Stimulated activated memory B cell treated with anti-CD40 and anti-IgM and Interleukin-4, amounts not matched to agents 10 μg/mL and 1 μg/mL and 100 μg/mL, for 72 hours (primary cell): ENCODE data around the gene TBC1D7.

Experiments
- ATAC-seq: fragments of 150-1000 bp; cut with Tn5 transposase; 2 replicates; pipeline ENCODE4 v1.10.0; 2021
- H3K27ac Mint-ChIP-seq: one replicate; pipeline ENCODE4 v1.8.0; 2022; ENCODE audit warnings: mild to moderate bottlenecking, mixed read lengths
- H3K27me3 Mint-ChIP-seq: one replicate; pipeline ENCODE4 v1.8.0; 2022; ENCODE audit warnings: mixed read lengths
- H3K36me3 Mint-ChIP-seq: one replicate; pipeline ENCODE4 v1.8.0; 2022; ENCODE audit warnings: mixed read lengths
- H3K4me1 Mint-ChIP-seq: one replicate; pipeline ENCODE4 v1.8.0; 2022; ENCODE audit warnings: mixed read lengths
- H3K4me3 Mint-ChIP-seq: one replicate; pipeline ENCODE4 v1.8.0; 2022; ENCODE audit warnings: mild to moderate bottlenecking, moderate library complexity, mixed read lengths
- H3K9me3 Mint-ChIP-seq: one replicate; pipeline ENCODE4 v1.8.0; 2022; ENCODE audit warnings: mixed read lengths

Gene TBC1D7

DNA sequence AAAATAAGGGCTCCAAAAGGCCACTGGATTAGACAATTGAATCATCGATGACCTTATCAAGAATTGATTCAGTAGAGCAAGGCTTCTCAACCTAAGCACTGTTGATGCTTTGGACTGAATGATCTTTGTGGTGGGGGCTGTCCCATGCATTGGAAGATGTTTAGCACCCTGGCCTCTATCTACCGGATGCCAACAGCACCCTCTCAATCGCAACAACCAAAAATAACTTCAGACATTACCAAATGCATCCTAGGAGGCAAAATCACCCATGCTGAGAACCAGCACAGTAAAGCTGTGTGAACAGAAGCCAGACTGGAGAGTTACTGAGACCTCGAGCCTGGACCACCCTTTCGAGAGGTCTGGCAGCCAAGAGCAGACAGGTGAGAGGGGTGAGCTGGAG lies 67.5 kb downstream of the TBC1D7 start:
- peaks cover 18% of the 10 kb centered on the region for H3K36me3 Mint-ChIP-seq
- peaks cover 77% of the 10 kb centered on the region for H3K4me1 Mint-ChIP-seq
- peak; percentile 54 for ATAC-seq
- H3K9me3 Mint-ChIP-seq: peaks cover 9% of the 10 kb centered on the region
- no peaks in the 10 kb centered on the region for H3K27me3 Mint-ChIP-seq
- H3K4me3 Mint-ChIP-seq: peak overlapping the region; percentile 38
- peak overlapping the region; percentile 66 for H3K27ac Mint-ChIP-seq

DNA sequence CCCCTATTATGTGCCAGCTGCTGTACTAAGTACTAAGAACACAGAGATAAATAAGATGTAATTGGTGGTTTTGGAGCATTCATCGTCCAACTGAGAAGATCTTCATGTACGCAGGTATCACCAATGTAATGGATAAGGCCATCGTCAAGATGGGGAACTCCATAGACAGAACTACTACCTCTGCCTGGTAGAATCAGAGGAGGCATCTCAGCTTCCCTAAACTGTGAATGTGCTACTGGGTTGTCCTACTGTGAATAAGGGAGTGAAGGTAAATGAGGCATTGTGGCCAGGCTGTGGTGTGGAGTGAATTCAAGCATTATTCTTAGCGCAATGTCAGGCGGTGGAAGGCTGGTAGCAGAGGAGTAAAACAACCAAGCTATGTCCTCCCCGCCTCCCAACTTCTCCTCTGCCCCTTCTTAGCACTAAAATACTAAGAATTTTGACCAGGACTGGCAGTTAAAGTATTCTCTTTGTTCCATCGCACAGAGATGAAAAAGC lies 68.2 kb downstream of the TBC1D7 start:
- Mint-ChIP-seq H3K36me3 (peaks cover 22% of the 10 kb centered on the region), H3K9me3 (peaks cover 9% of the 10 kb centered on the region), H3K27ac (peak overlapping the region; percentile 66), H3K27me3 (no peaks in the 10 kb centered on the region), H3K4me3 (peak overlapping the region; percentile 38), H3K4me1 (peaks cover 77% of the 10 kb centered on the region)
- no peak for ATAC-seq

DNA sequence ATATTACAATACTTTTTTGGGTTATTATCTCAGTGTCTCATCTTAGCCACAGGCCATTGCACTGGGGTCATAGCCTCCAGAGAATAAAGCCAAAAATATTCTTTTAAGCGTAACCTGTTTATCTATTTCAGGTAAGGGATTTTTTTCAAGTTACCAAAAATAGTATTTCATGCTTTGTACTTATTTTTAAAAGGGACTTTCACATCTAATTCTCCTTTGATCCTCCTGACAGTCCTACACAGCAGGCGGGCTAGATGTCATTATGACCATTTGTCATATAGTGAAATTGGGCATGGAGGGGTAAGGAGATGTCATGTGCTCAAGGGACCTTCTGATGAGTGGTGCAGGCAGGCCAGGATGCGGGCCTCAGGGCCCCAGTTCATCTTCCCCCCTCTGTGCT lies 68.9 kb downstream of the TBC1D7 start:
- Mint-ChIP-seq H3K4me1 (peaks cover 77% of the 10 kb centered on the region), H3K4me3 (peak overlapping the region; percentile 16), H3K27me3 (no peaks in the 10 kb centered on the region), H3K36me3 (peaks cover 26% of the 10 kb centered on the region), H3K27ac (peak overlapping the region; percentile 66), H3K9me3 (peaks cover 9% of the 10 kb centered on the region)
- peak; percentile 68 for ATAC-seq

DNA sequence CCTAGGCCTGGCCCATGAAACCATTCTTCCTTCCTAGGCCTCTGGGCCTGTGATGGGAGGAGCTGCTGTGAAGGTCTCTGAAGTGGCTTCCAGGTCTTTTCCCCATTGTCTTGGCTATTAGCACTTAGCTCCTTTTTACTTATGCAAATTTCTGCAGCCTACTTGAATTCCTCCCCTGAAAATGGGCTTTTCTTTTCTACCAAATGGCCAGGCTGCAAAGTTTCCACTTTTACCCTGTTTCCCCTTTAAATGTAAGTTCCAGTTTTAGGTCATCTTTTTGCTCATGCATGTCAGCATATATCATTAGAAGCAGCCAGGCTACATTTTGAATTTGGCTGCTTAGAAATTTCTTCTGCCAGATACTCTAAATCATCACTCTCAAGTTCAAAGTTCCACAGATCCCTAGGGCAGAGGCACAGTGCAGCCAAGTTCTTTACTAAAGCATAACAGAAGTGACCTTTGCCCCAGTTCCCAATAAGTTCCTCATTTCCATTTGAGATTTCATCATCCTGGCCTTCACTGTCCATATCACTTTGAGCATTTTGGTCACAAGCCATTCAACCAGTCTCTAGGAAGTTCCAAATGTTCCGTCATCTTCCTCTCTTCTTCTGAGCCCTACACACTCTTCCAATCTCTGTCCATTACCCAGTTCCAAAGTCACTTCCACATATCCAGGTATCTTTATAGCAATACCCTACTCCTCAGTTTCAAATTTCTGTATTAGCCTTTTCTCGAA lies 71.9 kb downstream of the TBC1D7 start:
- H3K27me3 Mint-ChIP-seq: no peaks in the 10 kb centered on the region
- H3K36me3 Mint-ChIP-seq: peaks cover 26% of the 10 kb centered on the region
- peak overlapping the region; percentile 13 for H3K4me3 Mint-ChIP-seq
- H3K9me3 Mint-ChIP-seq: peaks cover 9% of the 10 kb centered on the region
- H3K4me1 Mint-ChIP-seq: peaks cover 72% of the 10 kb centered on the region
- H3K27ac Mint-ChIP-seq: peak overlapping the region; percentile 51
- ATAC-seq: no peak
